ENCODE results near the gene STUM.

STUM gene

DNA sequence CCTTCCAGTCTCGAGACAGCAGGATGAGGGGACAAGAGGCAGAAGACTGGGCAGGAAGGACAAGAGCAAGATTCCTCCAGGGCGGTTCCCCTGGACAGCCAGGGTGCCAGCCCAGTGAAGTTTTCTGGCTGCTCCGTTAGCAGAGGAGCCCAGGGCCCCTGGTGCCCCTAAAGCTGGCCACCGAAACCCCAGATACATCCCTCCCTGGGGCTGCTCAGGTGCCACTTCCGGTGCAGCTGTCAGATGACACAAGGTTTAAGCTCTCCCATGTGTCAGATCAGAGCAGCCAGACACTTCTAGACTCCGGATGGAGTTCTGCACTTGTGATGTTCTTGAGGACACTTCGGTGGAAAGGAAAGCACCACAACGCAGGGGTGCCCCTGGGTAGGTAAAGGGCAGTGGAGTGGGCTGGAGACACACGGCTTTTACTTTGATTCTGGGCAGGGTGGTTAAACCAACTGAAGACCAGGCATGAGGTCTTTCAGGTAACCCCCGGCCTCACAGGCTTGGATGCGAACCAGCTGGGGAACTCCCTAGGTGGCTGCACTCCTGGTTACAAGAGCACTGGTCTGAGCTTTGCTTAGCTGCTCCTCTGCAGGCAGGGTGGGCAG lies 104.9 kb downstream of the STUM start:
- DNase-seq (ENCODE audit: low read depth in 2 of 2): no peak

DNA sequence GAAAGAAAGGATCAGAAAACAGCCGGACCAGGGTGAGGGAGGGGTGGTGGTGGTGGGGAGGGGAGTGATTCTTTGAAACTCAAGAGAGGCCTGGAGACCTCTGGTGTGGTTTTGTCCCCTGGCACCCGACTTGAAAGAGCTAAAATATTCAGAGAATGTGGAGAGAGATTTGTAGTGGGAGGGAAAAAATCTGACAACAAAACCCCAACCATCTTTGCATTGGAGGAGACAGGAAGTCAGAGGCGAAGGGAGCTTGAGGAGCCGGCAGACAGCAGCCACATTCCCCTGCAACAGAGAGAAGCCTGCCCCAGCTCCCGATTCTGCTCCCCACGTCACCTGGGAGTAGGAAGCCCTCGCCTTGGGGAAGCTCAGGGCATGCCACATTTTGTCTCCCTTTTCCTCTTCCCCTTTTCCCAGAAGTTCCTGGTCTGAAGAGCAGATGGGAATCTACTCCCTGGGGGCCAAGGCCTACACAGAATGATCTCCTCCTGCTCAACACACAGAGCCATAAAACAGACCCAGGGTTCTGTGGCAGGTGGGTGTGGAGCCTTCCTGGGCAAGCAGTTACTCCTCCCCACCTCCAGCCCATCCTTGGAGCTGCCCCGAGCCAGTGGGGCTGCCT lies 105.6 kb downstream of the STUM start:
- no peak for DNase-seq (ENCODE audit: low read depth in 2 of 2)

DNA sequence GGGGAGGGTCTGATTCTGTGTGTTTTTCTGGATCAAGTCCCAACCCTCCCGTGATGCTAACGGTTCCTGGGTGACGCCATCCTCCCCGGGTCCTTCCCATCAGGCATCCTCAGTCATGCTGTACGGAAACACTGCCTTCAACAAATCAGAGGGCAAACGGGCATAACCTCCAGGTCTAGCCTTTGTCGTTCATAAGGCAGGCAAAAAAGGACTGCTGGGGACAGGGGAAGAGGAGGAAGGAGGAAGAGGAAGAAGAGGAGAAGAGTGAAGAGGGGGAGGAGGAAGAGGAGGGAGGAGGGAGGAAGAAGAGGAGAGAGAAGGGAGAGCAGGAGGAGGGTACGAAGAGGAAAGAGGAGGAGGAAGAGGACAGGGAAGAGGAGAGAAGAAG lies 106.1 kb downstream of the STUM start:
- DNase-seq (ENCODE audit: low read depth in 2 of 2): no peak

DNA sequence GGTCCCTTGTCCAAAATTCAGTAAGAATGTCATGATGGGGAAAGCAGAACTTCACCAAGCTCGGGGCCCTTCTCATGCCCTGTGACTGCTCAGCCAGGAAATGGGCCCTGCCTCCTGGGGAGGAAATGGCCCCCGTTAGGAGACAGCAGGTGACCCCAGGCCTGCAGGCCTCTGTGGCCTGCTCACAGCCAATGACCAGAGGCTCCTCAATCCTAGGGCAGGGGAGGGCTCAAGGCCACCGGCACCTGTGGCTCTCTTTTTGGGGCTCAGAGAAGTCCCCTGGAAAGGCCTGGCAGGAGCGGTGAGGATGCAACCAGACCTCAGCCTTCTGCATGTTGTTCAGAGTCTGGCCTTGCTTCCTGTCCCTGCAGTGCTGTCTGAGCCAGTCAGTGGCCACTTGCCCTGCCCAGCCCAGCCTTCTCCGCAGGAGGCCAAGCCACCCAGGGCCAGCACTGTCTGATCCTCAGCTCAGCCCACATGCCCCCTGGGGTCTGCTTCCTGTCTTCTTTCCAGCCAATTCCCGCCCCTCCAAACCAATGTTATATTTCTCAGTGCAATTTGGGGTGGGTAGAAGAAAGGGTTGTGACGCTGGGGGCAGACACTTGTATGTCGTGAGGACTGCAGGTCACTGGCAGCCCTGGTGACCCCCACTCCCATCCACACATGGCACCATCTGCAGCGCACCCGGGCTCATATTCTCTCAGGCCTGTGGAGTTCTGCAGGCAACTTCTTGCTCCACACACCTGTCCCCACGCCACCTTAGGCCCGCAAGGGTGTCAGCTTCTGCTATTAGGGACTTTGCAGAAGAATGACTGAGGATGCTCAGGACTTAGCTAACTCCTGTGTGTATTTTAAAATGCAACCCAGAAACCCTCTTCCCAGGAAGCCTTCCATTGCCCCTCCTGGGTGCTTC lies 106.9 kb downstream of the STUM start:
- DNase-seq (ENCODE audit: low read depth in 2 of 2): no peak

DNA sequence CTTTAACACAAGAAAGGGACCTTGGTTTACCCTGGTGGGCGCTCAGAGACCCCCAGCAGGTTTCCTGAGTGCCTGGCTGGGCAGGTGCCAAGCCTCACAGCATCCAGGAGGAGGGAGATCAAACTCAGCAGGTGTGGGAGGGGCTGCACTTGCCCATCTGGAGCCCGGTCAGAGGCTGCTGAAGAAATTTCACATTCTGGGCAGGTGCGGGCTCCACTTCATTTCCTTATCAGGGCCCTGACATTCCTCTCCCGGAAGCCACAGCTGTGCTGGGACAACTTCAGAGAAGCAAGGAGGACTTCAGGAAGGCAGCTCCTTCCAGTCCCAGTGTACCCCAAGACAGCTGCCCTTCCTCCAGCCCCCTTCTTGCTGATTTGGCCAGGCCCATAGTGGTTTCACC lies 107.6 kb downstream of the STUM start:
- no peak for DNase-seq (ENCODE audit: low read depth in 2 of 2)

DNA sequence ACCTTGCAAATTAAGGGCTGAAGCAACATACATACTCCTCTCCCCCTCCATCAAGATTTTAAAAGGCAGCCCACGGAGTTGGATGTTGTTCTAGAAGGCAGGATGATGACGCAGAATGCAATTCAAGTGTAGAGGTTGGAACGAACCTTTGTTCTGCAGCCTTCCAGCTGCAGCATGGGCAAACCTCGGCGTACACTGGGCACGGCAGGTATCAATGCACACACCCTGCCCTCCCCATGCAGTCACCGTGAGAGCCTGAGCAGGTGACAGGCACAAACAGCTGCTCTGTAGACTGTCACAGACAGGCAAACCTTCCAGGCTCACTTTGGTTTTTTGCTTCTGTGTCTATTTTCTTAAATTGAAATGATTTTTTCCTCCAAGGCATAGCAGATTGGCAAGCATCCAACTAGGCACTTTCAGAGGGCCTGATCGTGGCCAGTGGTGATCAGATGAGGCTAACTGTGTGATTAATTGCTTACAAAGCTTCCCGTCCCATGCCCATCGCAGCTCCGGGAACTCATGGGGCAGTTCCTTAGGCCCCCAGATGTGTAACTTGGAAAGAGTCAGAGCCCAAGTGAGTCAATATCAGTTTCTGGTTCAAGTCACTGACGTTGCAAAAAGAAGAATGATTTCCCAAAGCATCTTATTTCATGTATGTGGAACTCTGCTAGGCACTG lies 108.2 kb downstream of the STUM start:
- DNase-seq (ENCODE audit: low read depth in 2 of 2): no peak

DNA sequence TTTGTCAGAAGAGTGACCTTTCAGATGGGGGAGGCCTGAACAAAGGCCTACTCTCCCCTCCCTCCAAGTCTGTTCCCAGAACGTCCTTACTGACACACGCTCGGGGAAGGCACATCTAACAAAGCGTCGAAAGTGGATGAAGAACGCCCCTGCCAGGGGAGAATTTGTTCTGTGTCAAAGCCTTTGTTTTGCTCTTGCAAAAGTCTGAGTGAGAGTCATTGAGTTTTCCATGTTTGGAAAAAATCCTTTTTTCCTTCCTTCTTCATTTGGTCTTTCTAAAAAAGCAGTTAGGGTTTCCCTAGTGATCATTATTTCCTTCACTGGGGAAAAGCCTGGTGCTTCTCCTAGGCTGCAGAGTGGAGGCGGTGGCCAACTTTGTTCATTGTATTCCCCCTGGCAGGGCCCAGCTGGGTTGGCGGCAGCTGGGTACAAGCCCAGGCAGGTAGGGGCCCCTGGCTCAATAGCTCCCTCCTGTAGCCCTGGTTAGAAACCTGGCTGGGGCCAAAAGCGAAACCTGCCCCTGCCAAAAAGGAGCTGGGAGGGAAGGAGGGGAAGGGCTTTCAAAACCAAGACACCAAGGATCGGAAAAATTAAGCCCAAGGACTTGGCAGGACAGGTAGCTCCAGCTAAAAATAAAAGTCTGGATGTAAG lies 109.5 kb downstream of the STUM start:
- no peak for DNase-seq (ENCODE audit: low read depth in 2 of 2)

DNA sequence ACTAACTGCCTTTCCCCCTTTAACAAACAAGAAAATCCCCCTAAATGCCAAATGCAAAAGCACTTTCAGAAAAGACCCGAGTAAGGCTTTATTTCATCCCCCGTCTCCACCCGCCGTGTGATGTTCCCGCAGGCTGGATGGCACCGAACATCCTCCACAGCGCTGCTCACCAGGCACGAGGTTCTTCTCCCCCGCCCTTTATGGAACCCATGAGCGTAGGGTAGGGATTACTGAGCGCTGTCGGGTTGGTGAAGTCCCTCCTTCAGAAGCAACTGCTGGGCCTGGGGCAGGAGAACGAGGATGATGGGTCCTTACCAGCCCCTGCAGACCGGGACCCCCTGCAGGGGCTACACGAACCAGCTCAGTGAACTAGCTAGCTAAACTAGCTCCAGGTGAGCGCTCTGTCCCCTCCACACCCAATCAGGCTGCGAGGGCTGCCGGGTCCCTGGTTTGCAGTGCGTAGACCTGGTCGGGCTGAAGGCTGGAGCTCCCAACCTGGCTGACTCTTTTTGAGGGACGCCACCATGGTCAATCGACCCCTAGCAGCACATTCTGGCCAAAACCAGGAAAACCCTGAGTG lies 110.1 kb downstream of the STUM start:
- DNase-seq (ENCODE audit: low read depth in 2 of 2): no peak
